ENCODE data around the gene MPP1.

MPP1 gene

GRCh38 chrX:154761977-154762536, 43.2 kb downstream of the MPP1 start:
- H3K27ac ChIP-seq (ENCODE audit: low read length), result peak overlapping the region; percentile 60
- H3K4me3 ChIP-seq (ENCODE audit: low read depth in 1 of 2, low read length in 2 of 2), result peak overlapping the region; percentile 69 to 78
- peaks cover 8 to 20% of the 10 kb centered on the region in 2 donors for H3K36me3 ChIP-seq (ENCODE audit: control insufficient read depth in 1 of 2, insufficient read depth in 2 of 2, low read length in 2 of 2)
- peaks cover 0 to 4% of the 10 kb centered on the region in 2 donors for H3K4me1 ChIP-seq (ENCODE audit: control insufficient read depth in 1 of 2, insufficient read depth in 2 of 2, low read length in 2 of 2)
- no peaks in the 10 kb centered on the region for H3K9me3 ChIP-seq (ENCODE audit: control insufficient read depth in 1 of 2, low read length in 2 of 2)
- no peaks in the 10 kb centered on the region for H3K27me3 ChIP-seq (ENCODE audit: low read depth, low read length)

GRCh38 chrX:154758696-154759095, 46.6 kb downstream of the MPP1 start:
- peaks cover 0 to 4% of the 10 kb centered on the region in 2 donors for H3K4me1 ChIP-seq (ENCODE audit: control insufficient read depth in 1 of 2, insufficient read depth in 2 of 2, low read length in 2 of 2)
- H3K27me3 ChIP-seq (ENCODE audit: low read depth, low read length), result no peaks in the 10 kb centered on the region
- no peaks in the 10 kb centered on the region for H3K9me3 ChIP-seq (ENCODE audit: control insufficient read depth in 1 of 2, low read length in 2 of 2)
- H3K27ac ChIP-seq (ENCODE audit: low read length), result no peak overlapping the region
- no peak overlapping the region for H3K4me3 ChIP-seq (ENCODE audit: low read depth in 1 of 2, low read length in 2 of 2)
- no peaks in the 10 kb centered on the region for H3K36me3 ChIP-seq (ENCODE audit: control insufficient read depth in 1 of 2, insufficient read depth in 2 of 2, low read length in 2 of 2)

- Histone ChIP-seq H3K36me3 (ENCODE audit: control insufficient read depth in 1 of 2, insufficient read depth in 2 of 2, low read length in 2 of 2) (no peaks in the 10 kb centered on the region), H3K27ac (ENCODE audit: low read length) (no peak overlapping the region), H3K4me1 (ENCODE audit: control insufficient read depth in 1 of 2, insufficient read depth in 2 of 2, low read length in 2 of 2) (peaks cover 0 to 8% of the 10 kb centered on the region in 2 donors), H3K9me3 (ENCODE audit: control insufficient read depth in 1 of 2, low read length in 2 of 2) (no peaks in the 10 kb centered on the region), H3K27me3 (ENCODE audit: low read depth, low read length) (no peaks in the 10 kb centered on the region), H3K4me3 (ENCODE audit: low read depth in 1 of 2, low read length in 2 of 2) (peak overlapping the region; percentile 28 to 39)
These were observed 53.5 kb downstream of the MPP1 start for GRCh38 chrX:154751669-154752271.

GRCh38 chrX:154751203-154751668, 54.0 kb downstream of the MPP1 start:
- H3K27me3 ChIP-seq (ENCODE audit: low read depth, low read length), result no peaks in the 10 kb centered on the region
- H3K4me1 ChIP-seq (ENCODE audit: control insufficient read depth in 1 of 2, insufficient read depth in 2 of 2, low read length in 2 of 2), result peaks cover 0 to 8% of the 10 kb centered on the region in 2 donors
- no peaks in the 10 kb centered on the region for H3K9me3 ChIP-seq (ENCODE audit: control insufficient read depth in 1 of 2, low read length in 2 of 2)
- peak overlapping the region; percentile 28 to 39 for H3K4me3 ChIP-seq (ENCODE audit: low read depth in 1 of 2, low read length in 2 of 2)
- H3K27ac ChIP-seq (ENCODE audit: low read length), result no peak overlapping the region
- H3K36me3 ChIP-seq (ENCODE audit: control insufficient read depth in 1 of 2, insufficient read depth in 2 of 2, low read length in 2 of 2), result no peaks in the 10 kb centered on the region

GRCh38 chrX:154750301-154751202, 54.7 kb downstream of the MPP1 start, which contains the start of gene GAB3:
Gene GAB3, minus strand, starts transcription at chrX:154751077. Its CDS starts 52 bp downstream, at chrX:154751025.
- no peaks in the 10 kb centered on the region for H3K9me3 ChIP-seq (ENCODE audit: control insufficient read depth in 1 of 2, low read length in 2 of 2)
- no peaks in the 10 kb centered on the region for H3K27me3 ChIP-seq (ENCODE audit: low read depth, low read length)
- no peaks in the 10 kb centered on the region for H3K36me3 ChIP-seq (ENCODE audit: control insufficient read depth in 1 of 2, insufficient read depth in 2 of 2, low read length in 2 of 2)
- H3K27ac ChIP-seq (ENCODE audit: low read length), result peak within 1 kb of the TSS; percentile 63
- peaks cover 0 to 8% of the 10 kb centered on the region in 2 donors for H3K4me1 ChIP-seq (ENCODE audit: control insufficient read depth in 1 of 2, insufficient read depth in 2 of 2, low read length in 2 of 2)
- H3K4me3 ChIP-seq (ENCODE audit: low read depth in 1 of 2, low read length in 2 of 2), result peak within 1 kb of the TSS; percentile 64 to 74

GRCh38 chrX:154749856-154750255, 55.4 kb downstream of the MPP1 start:
- peak overlapping the region; percentile 64 to 74 for H3K4me3 ChIP-seq (ENCODE audit: low read depth in 1 of 2, low read length in 2 of 2)
- H3K9me3 ChIP-seq (ENCODE audit: control insufficient read depth in 1 of 2, low read length in 2 of 2), result no peaks in the 10 kb centered on the region
- no peaks in the 10 kb centered on the region for H3K27me3 ChIP-seq (ENCODE audit: low read depth, low read length)
- peak overlapping the region; percentile 63 for H3K27ac ChIP-seq (ENCODE audit: low read length)
- peaks cover 0 to 8% of the 10 kb centered on the region in 2 donors for H3K4me1 ChIP-seq (ENCODE audit: control insufficient read depth in 1 of 2, insufficient read depth in 2 of 2, low read length in 2 of 2)
- no peaks in the 10 kb centered on the region for H3K36me3 ChIP-seq (ENCODE audit: control insufficient read depth in 1 of 2, insufficient read depth in 2 of 2, low read length in 2 of 2)

- Histone ChIP-seq H3K36me3 (ENCODE audit: control insufficient read depth in 1 of 2, insufficient read depth in 2 of 2, low read length in 2 of 2) (no peaks in the 10 kb centered on the region), H3K27ac (ENCODE audit: low read length) (peak overlapping the region; percentile 39), H3K9me3 (ENCODE audit: control insufficient read depth in 1 of 2, low read length in 2 of 2) (no peaks in the 10 kb centered on the region), H3K4me1 (ENCODE audit: control insufficient read depth in 1 of 2, insufficient read depth in 2 of 2, low read length in 2 of 2) (peaks cover 0 to 8% of the 10 kb centered on the region in 2 donors), H3K27me3 (ENCODE audit: low read depth, low read length) (no peaks in the 10 kb centered on the region), H3K4me3 (ENCODE audit: low read depth in 1 of 2, low read length in 2 of 2) (peak overlapping the region in 1 of 2 donors; percentile 74)
These were observed 56.5 kb downstream of the MPP1 start for GRCh38 chrX:154748712-154749339.

- no peak overlapping the region for H3K27ac ChIP-seq (ENCODE audit: low read length)
- H3K4me1 ChIP-seq (ENCODE audit: control insufficient read depth in 1 of 2, insufficient read depth in 2 of 2, low read length in 2 of 2), result no peaks in the 10 kb centered on the region
- H3K36me3 ChIP-seq (ENCODE audit: control insufficient read depth in 1 of 2, insufficient read depth in 2 of 2, low read length in 2 of 2), result no peaks in the 10 kb centered on the region
- H3K4me3 ChIP-seq (ENCODE audit: low read depth in 1 of 2, low read length in 2 of 2), result no peak overlapping the region
- no peaks in the 10 kb centered on the region for H3K27me3 ChIP-seq (ENCODE audit: low read depth, low read length)
- no peaks in the 10 kb centered on the region for H3K9me3 ChIP-seq (ENCODE audit: control insufficient read depth in 1 of 2, low read length in 2 of 2)
These were observed 62.7 kb downstream of the MPP1 start for GRCh38 chrX:154742613-154743012.

GRCh38 chrX:154739952-154740465, 65.3 kb downstream of the MPP1 start:
- Histone ChIP-seq H3K4me1 (ENCODE audit: control insufficient read depth in 1 of 2, insufficient read depth in 2 of 2, low read length in 2 of 2) (peaks cover 9 to 15% of the 10 kb centered on the region in 2 donors), H3K9me3 (ENCODE audit: control insufficient read depth in 1 of 2, low read length in 2 of 2) (no peaks in the 10 kb centered on the region), H3K27ac (ENCODE audit: low read length) (no peak overlapping the region), H3K4me3 (ENCODE audit: low read depth in 1 of 2, low read length in 2 of 2) (no peak overlapping the region), H3K36me3 (ENCODE audit: control insufficient read depth in 1 of 2, insufficient read depth in 2 of 2, low read length in 2 of 2) (no peaks in the 10 kb centered on the region), H3K27me3 (ENCODE audit: low read depth, low read length) (no peaks in the 10 kb centered on the region)

- peak overlapping the region; percentile 62 for H3K27ac ChIP-seq (ENCODE audit: low read length)
- no peaks in the 10 kb centered on the region for H3K27me3 ChIP-seq (ENCODE audit: low read depth, low read length)
- peaks cover 12 to 25% of the 10 kb centered on the region in 2 donors for H3K4me1 ChIP-seq (ENCODE audit: control insufficient read depth in 1 of 2, insufficient read depth in 2 of 2, low read length in 2 of 2)
- no peaks in the 10 kb centered on the region for H3K9me3 ChIP-seq (ENCODE audit: control insufficient read depth in 1 of 2, low read length in 2 of 2)
- no peaks in the 10 kb centered on the region for H3K36me3 ChIP-seq (ENCODE audit: control insufficient read depth in 1 of 2, insufficient read depth in 2 of 2, low read length in 2 of 2)
- peak overlapping the region in 1 of 2 donors; percentile 8 for H3K4me3 ChIP-seq (ENCODE audit: low read depth in 1 of 2, low read length in 2 of 2)
These were observed 67.1 kb downstream of the MPP1 start for GRCh38 chrX:154738011-154738738.

Measured in muscle layer of duodenum (tissue), 2 donors.